ENCODE data around the gene BDH1. TPM values are rescaled to one million over a fixed set of nuclear protein-coding genes. Genes with fewer than 3 reads are reported as not detected.

BDH1 gene
- total and polyA plus RNA-seq, 2 of the 8 experiments (the other 6 are each of a cell fraction or from before 2014, with no cell fraction given): 27.2 to 28.1 TPM

DNA sequence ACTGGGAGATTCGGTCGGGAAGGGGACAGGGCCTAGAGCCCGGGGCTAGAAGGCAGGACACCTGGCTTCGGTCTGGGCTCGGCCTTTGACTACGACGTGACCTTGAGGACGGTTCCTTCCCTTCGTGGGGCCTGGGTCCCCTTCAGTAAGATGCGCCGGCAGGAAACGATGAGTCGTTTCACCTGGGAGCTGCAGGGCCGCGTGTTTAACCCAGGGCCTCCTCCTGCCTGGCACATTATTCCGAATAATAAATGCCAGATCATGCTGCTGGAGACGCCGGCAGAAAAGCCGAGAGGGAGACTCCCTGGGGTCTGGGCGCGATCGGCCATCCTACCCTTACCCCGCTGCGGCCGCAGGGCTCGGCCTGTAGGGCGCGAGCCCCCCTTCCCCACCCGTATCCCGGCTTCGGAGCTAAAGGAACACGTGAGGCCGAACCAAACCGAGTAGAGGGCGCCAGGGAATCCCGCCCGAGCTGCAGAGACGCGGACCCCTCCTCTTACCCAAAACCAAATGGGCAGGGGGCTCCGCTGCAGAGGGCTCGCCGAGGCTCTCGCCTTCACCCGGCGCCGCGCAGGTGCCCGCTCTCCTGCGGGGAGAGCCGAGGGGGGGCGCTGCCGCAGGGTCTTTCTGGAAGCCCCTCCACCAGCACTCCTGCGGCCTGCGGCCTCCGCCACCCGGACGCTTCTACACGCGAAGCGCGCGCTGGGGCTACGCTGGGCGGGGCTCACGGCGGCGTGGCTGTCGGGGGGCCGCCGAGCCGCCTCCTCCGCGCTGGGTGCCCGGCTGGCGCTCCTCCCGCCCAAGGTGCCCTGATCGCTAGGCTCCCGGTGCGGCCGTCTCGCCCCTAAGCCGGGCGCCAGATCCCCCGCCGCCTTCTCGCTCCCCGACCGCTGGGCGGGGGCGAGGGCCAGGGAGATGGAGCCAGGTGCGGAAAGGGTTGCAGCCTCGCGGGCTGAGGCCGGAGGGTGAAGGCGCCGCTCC lies at the start of gene BDH1 (continued):
- TF ChIP-seq TBP (IDR thresholded peaks at IDR 0.05; ENCODE audit: low read depth, low read length) (peak; percentile 18; the same call in 1 of the 2 replicates), RFX5 (IDR thresholded peaks at IDR 0.05; ENCODE audit: borderline replicate concordance, low read depth, low read length) (no peak), POLR2AphosphoS5 (IDR thresholded peaks at IDR 0.05; ENCODE audit: low read depth, low read length) (no peak), KDM1A (IDR thresholded peaks at IDR 0.05; ENCODE audit: borderline replicate concordance, low read length) (no peak), SP1 (IDR thresholded peaks at IDR 0.05; ENCODE audit: low read depth, low read length) (no peak), KDM5A (IDR thresholded peaks at IDR 0.05; ENCODE audit: low read length) (no peak), MAFK (IDR thresholded peaks at IDR 0.05; ENCODE audit: low read depth, low read length) (no peak), TAF7 (optimal IDR thresholded peaks at IDR 0.05; ENCODE audit: borderline replicate concordance, low read depth, low read length) (no peak), NRF1 (IDR thresholded peaks at IDR 0.05; ENCODE audit: low read depth, low read length) (no peak), TEAD4 (IDR thresholded peaks at IDR 0.05; ENCODE audit: low read depth, low read length) (no peak), JUN (IDR thresholded peaks at IDR 0.05; ENCODE audit: low read depth, low read length) (no peak), EZH2 (IDR thresholded peaks at IDR 0.05; ENCODE audit: low read depth, low read length, severe bottlenecking) (no peak), CHD1 (IDR thresholded peaks at IDR 0.05; ENCODE audit: low read depth, low read length) (no peak), RAD21 (IDR thresholded peaks at IDR 0.05 in 1 of 2, conservative IDR thresholded peaks at IDR 0.05 in 1 of 2; ENCODE audit: low read depth in 2 of 2, low read length in 2 of 2) (no peak), RNF2 (IDR thresholded peaks at IDR 0.05; ENCODE audit: borderline replicate concordance, low read depth, low read length, missing control alignments, poor library complexity, severe bottlenecking) (no peak), POLR2A (IDR thresholded peaks at IDR 0.05; ENCODE audit: control extremely low read depth in 1 of 2, low read depth in 2 of 2, low read length in 2 of 2) (no peak), SP4 (IDR thresholded peaks at IDR 0.05; ENCODE audit: low read length) (no peak), E2F6 (IDR thresholded peaks at IDR 0.05) (peak; percentile 98), JUND (IDR thresholded peaks at IDR 0.05; ENCODE audit: low read length) (no peak), EGR1 (IDR thresholded peaks at IDR 0.05; ENCODE audit: borderline replicate concordance, low read depth, low read length) (no peak), HDAC6 (IDR thresholded peaks at IDR 0.05; ENCODE audit: low read depth, low read length) (no peak)
- TF ChIP-seq, protein P1, sequence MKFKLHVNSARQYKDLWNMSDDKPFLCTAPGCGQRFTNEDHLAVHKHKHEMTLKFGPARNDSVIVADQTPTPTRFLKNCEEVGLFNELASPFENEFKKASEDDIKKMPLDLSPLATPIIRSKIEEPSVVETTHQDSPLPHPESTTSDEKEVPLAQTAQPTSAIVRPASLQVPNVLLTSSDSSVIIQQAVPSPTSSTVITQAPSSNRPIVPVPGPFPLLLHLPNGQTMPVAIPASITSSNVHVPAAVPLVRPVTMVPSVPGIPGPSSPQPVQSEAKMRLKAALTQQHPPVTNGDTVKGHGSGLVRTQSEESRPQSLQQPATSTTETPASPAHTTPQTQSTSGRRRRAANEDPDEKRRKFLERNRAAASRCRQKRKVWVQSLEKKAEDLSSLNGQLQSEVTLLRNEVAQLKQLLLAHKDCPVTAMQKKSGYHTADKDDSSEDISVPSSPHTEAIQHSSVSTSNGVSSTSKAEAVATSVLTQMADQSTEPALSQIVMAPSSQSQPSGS (IDR thresholded peaks at IDR 0.05; ENCODE audit: low read length): no peak
